K562 (cell line): ENCODE results near the gene GMPR. TPM values are rescaled to one million over a fixed set of nuclear protein-coding genes. Genes with fewer than 3 reads are reported as not detected.

Experiments used
- CBFA2T2 ChIP-seq: fragments of 450-650 bp; conservative IDR thresholded peaks from 2 replicates; pipeline ENCODE4 v1.6.1; 2017; ENCODE audit warnings: mild to moderate bottlenecking
- CCNT2 ChIP-seq: IDR thresholded peaks from 2 replicates; pipeline ENCODE4 v1.6.1; 2011; ENCODE audit warnings: borderline replicate concordance, low read depth, mild to moderate bottlenecking, moderate library complexity, mixed read lengths, low read length; ENCODE audit not compliant: insufficient read length; ENCODE audit errors: extremely low read depth
- DPF2 ChIP-seq: fragments of 450-650 bp; IDR thresholded peaks from 2 replicates; pipeline ENCODE4 v1.6.1; 2016
- EP400 ChIP-seq: fragments of 450-650 bp; IDR thresholded peaks from 2 replicates; pipeline ENCODE4 v1.6.1; 2017; ENCODE audit warnings: antibody characterized with exemption, mild to moderate bottlenecking, moderate library complexity
- ETV6 ChIP-seq, 3 experiments: fragments of 150-350 bp in 1 of 3; sonication (generic) in 1 of 3; formaldehyde crosslinking in 1 of 3; IDR thresholded peaks; 2 replicates each; pipeline versions ENCODE4 v1.6.1 to v1.8.0; 2014 to 2022; ENCODE audit warnings: borderline replicate concordance in 2 of 3, low read depth in 2 of 3, antibody characterized with exemption in 1 of 3, low read length in 1 of 3, mild to moderate bottlenecking in 1 of 3, missing genetic modification reagents in 1 of 3
- FOXK2 ChIP-seq, 2 experiments: fragments of 450-650 bp; IDR thresholded peaks in 1 of 2; conservative IDR thresholded peaks in 1 of 2; 2 replicates each; pipeline ENCODE4 v1.6.1; 2016; ENCODE audit warnings: low read depth in 2 of 2, mild to moderate bottlenecking in 1 of 2
- HMG20B ChIP-seq: fragments of 250-450 bp; sonication (Bioruptor Pico); IDR thresholded peaks from 2 replicates; pipeline ENCODE4 v1.5.0; 2021; ENCODE audit warnings: mild to moderate bottlenecking
- ID3 ChIP-seq, 2 experiments: fragments of 250-450 bp in 1 of 2; fragments of 450-650 bp in 1 of 2; sonication (Bioruptor Pico) in 1 of 2; IDR thresholded peaks; 2 replicates each; pipeline versions ENCODE4 v1.6.1 to v1.8.0; 2016 to 2021; ENCODE audit warnings: mild to moderate bottlenecking in 2 of 2, moderate library complexity in 2 of 2, missing compliant biosample characterization in 1 of 2, missing genetic modification characterization in 1 of 2
- KLF16 ChIP-seq: IDR thresholded peaks from 2 replicates; pipeline ENCODE4 v1.6.1; 2016; ENCODE audit warnings: antibody characterized with exemption
- L3MBTL2 ChIP-seq: fragments of 450-650 bp; IDR thresholded peaks from 2 replicates; pipeline ENCODE4 v1.6.1; 2016; ENCODE audit warnings: mild to moderate bottlenecking, moderate library complexity
- MTA1 ChIP-seq: fragments of 450-650 bp; IDR thresholded peaks from 2 replicates; pipeline ENCODE4 v1.6.1; 2017; ENCODE audit warnings: borderline replicate concordance
- PHF21A ChIP-seq: fragments of 450-650 bp; IDR thresholded peaks from 2 replicates; pipeline ENCODE4 v1.6.1; 2017; ENCODE audit warnings: low read depth, borderline replicate concordance
- TEAD4 ChIP-seq, 2 experiments: sonication (generic) in 1 of 2; formaldehyde crosslinking in 1 of 2; IDR thresholded peaks; 2 replicates each; pipeline versions ENCODE4 v1.6.1 to v1.8.0; 2012 to 2022; ENCODE audit warnings: borderline replicate concordance in 1 of 2, inconsistent platforms in 1 of 2, low read length in 1 of 2, mild to moderate bottlenecking in 1 of 2, missing genetic modification reagents in 1 of 2
- ZBTB11 ChIP-seq, 3 experiments: fragments of 200-800 bp in 1 of 3; fragments of 250-450 bp in 1 of 3; fragments of 450-650 bp in 1 of 3; sonication (Bioruptor Pico) in 1 of 3; sonication (Bioruptor generic) in 1 of 3; formaldehyde crosslinking in 1 of 3; IDR thresholded peaks; 2 replicates each; pipeline versions ENCODE4 v1.6.1 to v1.8.0; 2016 to 2022; ENCODE audit warnings: mild to moderate bottlenecking in 2 of 3, missing genetic modification characterization in 2 of 3, missing compliant biosample characterization in 1 of 3, moderate library complexity in 1 of 3
- ZBTB17 ChIP-seq: fragments of 450-650 bp; formaldehyde crosslinking; IDR thresholded peaks from 2 replicates; pipeline ENCODE4 v1.4.0; 2020; ENCODE audit warnings: mild to moderate bottlenecking
- ZBTB26 ChIP-seq: fragments of 450-650 bp; formaldehyde crosslinking; IDR thresholded peaks from 2 replicates; pipeline ENCODE4 v1.4.0; 2022; ENCODE audit warnings: missing genetic modification characterization
- ZNF197 ChIP-seq: fragments of 200-800 bp; sonication (Bioruptor generic); IDR thresholded peaks from 2 replicates; pipeline ENCODE4 v1.6.1; 2016; ENCODE audit warnings: low read depth, missing genetic modification characterization, missing compliant biosample characterization
- ZNF263 ChIP-seq: sonication (generic); formaldehyde crosslinking; IDR thresholded peaks from 2 replicates; pipeline ENCODE4 v1.8.0; 2022; ENCODE audit warnings: mild to moderate bottlenecking, missing genetic modification reagents, borderline replicate concordance
- polyA plus RNA-seq, 8 experiments: library from polyadenylated mRNA; depleted of rRNA in 4 of 8; stranded (reverse) in 5 of 8; unstranded in 3 of 8; fragments of >200 nt; fragmentation: Nextera tagmentation in 2 of 8; fragmentation: Illumina TruSeq in 1 of 8; extraction: Ambion mirVana in 2 of 8; extraction: Trizol in 1 of 8; gene quantifications; 2 replicates each; pipeline versions ENCODE4 v1.2.1 to v1.2.3, GENCODE V29; 2011 to 2014; ENCODE audit warnings: inconsistent platforms in 1 of 8, missing spikeins in 1 of 8
- total RNA-seq, 7 experiments: library from RNA; depleted of rRNA in 6 of 7; stranded (reverse); fragments of >200 nt in 6 of 7; fragmentation: Illumina TruSeq in 2 of 7; extraction: Trizol in 2 of 7; gene quantifications; 2 replicates each; pipeline versions ENCODE4 v1.2.1 to v1.2.3, GENCODE V29; 2011 to 2021; ENCODE audit warnings: low replicate concordance in 1 of 7
- TF ChIP-seq, protein P1 (sequence below): sonication (generic); formaldehyde crosslinking; IDR thresholded peaks from 2 replicates; pipeline ENCODE4 v1.8.1; 2023; ENCODE audit warnings: mild to moderate bottlenecking, missing genetic modification reagents

Gene GMPR
- total and polyA plus RNA-seq, 9 of the 15 experiments (the other 6 are each of a cell fraction or from before 2014, with no cell fraction given) = 34.6 to 83.7 (median 49.8) TPM

- TF ChIP-seq ID3 (CRISPR knock-in tag; IDR thresholded peaks at IDR 0.05) (no peak), ID3 (tag; IDR thresholded peaks at IDR 0.05) (peak; percentile 41), DPF2 (peak; percentile 92), L3MBTL2 (peak; percentile 87), ZBTB17 (CRISPR knock-in tag) (peak; percentile 70; the same call in 1 of the 2 replicates), CBFA2T2 (peak; percentile 87), ZBTB26 (CRISPR knock-in tag) (no peak), TEAD4 (IDR thresholded peaks at IDR 0.05; ENCODE audit: low read length) (peak; percentile 98), TEAD4 (CRISPR knock-in tag; IDR thresholded peaks at IDR 0.05; ENCODE audit: borderline replicate concordance) (no peak), CCNT2 (peak; percentile 82), PHF21A (no peak), ZNF197 (CRISPR knock-in tag) (0 out of 2 replicates have a peak, but pooled peaks have one; percentile 62), HMG20B (peak; percentile 16; the same call in 1 of the 2 replicates), FOXK2 (conservative IDR thresholded peaks at IDR 0.05 in 1 of 2, IDR thresholded peaks at IDR 0.05 in 1 of 2; ENCODE audit: low read depth in 2 of 2) (peak in 1 of 2 experiments; percentile 53; a peak in 3 of 4 replicates), ZNF263 (CRISPR knock-in tag) (peak; percentile 39; the same call in 1 of the 2 replicates), EP400 (peak; percentile 68), MTA1 (peak; percentile 22; the same call in 1 of the 2 replicates), KLF16 (peak; percentile 93), ETV6 (IDR thresholded peaks at IDR 0.05; ENCODE audit: borderline replicate concordance in 1 of 2, low read depth in 2 of 2, low read length in 1 of 2) (peak in 1 of 2 experiments; percentile 42; a peak in 1 of 4 replicates), ETV6 (CRISPR knock-in tag; IDR thresholded peaks at IDR 0.05; ENCODE audit: borderline replicate concordance) (no peak), ZBTB11 (CRISPR knock-in tag; IDR thresholded peaks at IDR 0.05) (peak in 1 of 3 experiments; percentile 69; a peak in 1 of 6 replicates)
- TF ChIP-seq, protein P1, sequence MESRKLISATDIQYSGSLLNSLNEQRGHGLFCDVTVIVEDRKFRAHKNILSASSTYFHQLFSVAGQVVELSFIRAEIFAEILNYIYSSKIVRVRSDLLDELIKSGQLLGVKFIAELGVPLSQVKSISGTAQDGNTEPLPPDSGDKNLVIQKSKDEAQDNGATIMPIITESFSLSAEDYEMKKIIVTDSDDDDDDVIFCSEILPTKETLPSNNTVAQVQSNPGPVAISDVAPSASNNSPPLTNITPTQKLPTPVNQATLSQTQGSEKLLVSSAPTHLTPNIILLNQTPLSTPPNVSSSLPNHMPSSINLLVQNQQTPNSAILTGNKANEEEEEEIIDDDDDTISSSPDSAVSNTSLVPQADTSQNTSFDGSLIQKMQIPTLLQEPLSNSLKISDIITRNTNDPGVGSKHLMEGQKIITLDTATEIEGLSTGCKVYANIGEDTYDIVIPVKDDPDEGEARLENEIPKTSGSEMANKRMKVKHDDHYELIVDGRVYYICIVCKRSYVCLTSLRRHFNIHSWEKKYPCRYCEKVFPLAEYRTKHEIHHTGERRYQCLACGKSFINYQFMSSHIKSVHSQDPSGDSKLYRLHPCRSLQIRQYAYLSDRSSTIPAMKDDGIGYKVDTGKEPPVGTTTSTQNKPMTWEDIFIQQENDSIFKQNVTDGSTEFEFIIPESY (CRISPR knock-in tag) = 0 out of 2 replicates have a peak, but pooled peaks have one; percentile 19
Observed at GRCh38 chr6:16224409-16224808, 14.0 kb upstream of the GMPR start (continued).
